ENCODE data around the gene SFXN5.

GRCh38 chr2:72982219-72982618 lies 89.3 kb downstream of the SFXN5 start:
- TF ChIP-seq SUZ12 (IDR thresholded peaks at IDR 0.05), result no peak
- TF ChIP-seq FOXK2 (IDR thresholded peaks at IDR 0.05), result no peak
- no peak for TF ChIP-seq FOXM1 (IDR thresholded peaks at IDR 0.05; ENCODE audit: borderline replicate concordance)
- TF ChIP-seq CTBP1 (IDR thresholded peaks at IDR 0.05; ENCODE audit: borderline replicate concordance), result no peak
- TF ChIP-seq HDGF (IDR thresholded peaks at IDR 0.05; ENCODE audit: borderline replicate concordance), result no peak
- TF ChIP-seq TARDBP (IDR thresholded peaks at IDR 0.05), result no peak
- no peak for TF ChIP-seq BHLHE40 (IDR thresholded peaks at IDR 0.05; ENCODE audit: borderline replicate concordance)
- TF ChIP-seq ARNT (IDR thresholded peaks at IDR 0.05), result no peak
- no peak for TF ChIP-seq NFRKB (IDR thresholded peaks at IDR 0.05)
- TF ChIP-seq SP1 (IDR thresholded peaks at IDR 0.05), result no peak
- no peak for TF ChIP-seq ELF4 (IDR thresholded peaks at IDR 0.05)
- TF ChIP-seq ZNF384 (IDR thresholded peaks at IDR 0.05), result no peak
- TF ChIP-seq LEF1 (IDR thresholded peaks at IDR 0.05; ENCODE audit: borderline replicate concordance), result no peak
